Measurements from ENCODE around the gene ARRDC4. TPM values are rescaled to one million over a fixed set of nuclear protein-coding genes. Genes with fewer than 3 reads are reported as not detected.

Gene ARRDC4
- total and polyA plus RNA-seq, 9 of the 15 experiments (the other 6 are each of a cell fraction or from before 2014, with no cell fraction given): 4.3 to 16.1 (median 14.4) TPM

GRCh38 chr15:98002419-98002818 is 41.9 kb downstream of the ARRDC4 start:
- Histone ChIP-seq H3K4me3 (no peak overlapping the region), H3K9me3 (replicated peaks; ENCODE audit: control insufficient read depth, insufficient read depth, low read depth, low read length) (no peaks in the 10 kb centered on the region; the same call in 1 of the 2 replicates), H3K27me3 (ENCODE audit: control insufficient read depth in 2 of 2, insufficient read depth in 2 of 2, low read length in 2 of 2) (peaks cover 0 to 10% of the 10 kb centered on the region in 2 experiments; a peak in 2 of 5 replicates), H3K4me1 (replicated peaks in 1 of 2; ENCODE audit: control insufficient read depth in 2 of 2, insufficient read depth in 2 of 2, low read length in 2 of 2) (no peaks in the 10 kb centered on the region), H3K36me3 (ENCODE audit: control insufficient read depth, insufficient read depth, low read length) (no peaks in the 10 kb centered on the region), H3K9ac (ENCODE audit: insufficient read depth in 1 of 2, low read depth in 2 of 2, low read length in 2 of 2) (no peak overlapping the region), H3K79me2 (ENCODE audit: control insufficient read depth, insufficient read depth, low read length) (no peaks in the 10 kb centered on the region), H3K9me1 (ENCODE audit: control insufficient read depth, insufficient read depth, low read length) (no peaks in the 10 kb centered on the region), H3K4me2 (ENCODE audit: insufficient read depth, low read length) (no peak overlapping the region), H3K27ac (ENCODE audit: extremely low read depth, low read depth, low read length) (no peak overlapping the region), H4K20me1 (replicated peaks; ENCODE audit: control insufficient read depth, insufficient read depth, low read length) (no peaks in the 10 kb centered on the region), H2AFZ (ENCODE audit: low read depth, low read length) (no peak overlapping the region)
- intact Hi-C loops (cut with micrococcal nuclease): no loop called here
- no peak for TF ChIP-seq HMGXB4 (CRISPR knock-in tag; IDR thresholded peaks at IDR 0.05)
- no peak for TF ChIP-seq FOXJ3 (CRISPR knock-in tag; IDR thresholded peaks at IDR 0.05)
- TF ChIP-seq U2AF2 (optimal IDR thresholded peaks at IDR 0.05; ENCODE audit: low read depth, low read length): no peak
- TF ChIP-seq THRA (IDR thresholded peaks at IDR 0.05): no peak
- no peak for TF ChIP-seq ZBTB12 (CRISPR knock-in tag; IDR thresholded peaks at IDR 0.05)
- TF ChIP-seq POLR2AphosphoS2 (IDR thresholded peaks at IDR 0.05; ENCODE audit: low read length): no peak
- no peak for TF ChIP-seq TAF1 (IDR thresholded peaks at IDR 0.05; ENCODE audit: control insufficient read depth, extremely low read depth, insufficient read depth, low read length, severe bottlenecking)
- TF ChIP-seq ZNF212 (CRISPR knock-in tag; IDR thresholded peaks at IDR 0.05): no peak
- in situ Hi-C loops (cut with MboI): no loop called here
- 12% methylated on average over 3 of the region's 3 CpGs for WGBS (ENCODE audit: insufficient coverage, low coverage, missing lambda C conversion rate)
- BruUV-seq (replicated peaks): no TSS peak
- no peak for DNase-seq (ENCODE audit: extremely low read depth in 1 of 4, low spot score in 3 of 4)
- FAIRE-seq: no peak
- CTCF ChIA-PET (ENCODE audit: low intra/inter-chr PET ratio): no interaction called here
- POLR2A ChIA-PET: no interaction called here
- no peak for ATAC-seq
